Nephron progenitor cell (in vitro differentiated cells): ENCODE results near the gene TMEM60.

ENCODE experiments used
- DNase-seq: peaks from one replicate; pipeline ENCODE4 v3.0.0; 2021
- H3K27ac Mint-ChIP-seq: 2 replicates; pipeline ENCODE4 v1.8.0; 2021; ENCODE audit warnings: mild to moderate bottlenecking, moderate library complexity, mixed read lengths
- H3K27me3 Mint-ChIP-seq: 2 replicates; pipeline ENCODE4 v1.8.0; 2021; ENCODE audit warnings: mild to moderate bottlenecking, low read depth, mixed read lengths; ENCODE audit not compliant: poor library complexity
- H3K36me3 Mint-ChIP-seq: 2 replicates; pipeline ENCODE4 v1.8.0; 2021; ENCODE audit warnings: low read depth, mixed read lengths
- H3K4me1 Mint-ChIP-seq: 2 replicates; pipeline ENCODE4 v1.8.0; 2021; ENCODE audit warnings: mixed read lengths
- H3K4me3 Mint-ChIP-seq: 2 replicates; pipeline ENCODE4 v1.8.0; 2021; ENCODE audit warnings: mild to moderate bottlenecking, moderate library complexity, mixed read lengths
- H3K9me3 Mint-ChIP-seq: 2 replicates; pipeline ENCODE4 v1.8.0; 2021; ENCODE audit warnings: mild to moderate bottlenecking, moderate library complexity, mixed read lengths
- TF ChIP-seq, protein P1 (sequence below): fragments of 200-600 bp; sonication (generic); IDR thresholded peaks from 2 replicates; pipeline ENCODE4 v1.5.0; 2021; ENCODE audit warnings: antibody characterized with exemption

Gene TMEM60

DNA sequence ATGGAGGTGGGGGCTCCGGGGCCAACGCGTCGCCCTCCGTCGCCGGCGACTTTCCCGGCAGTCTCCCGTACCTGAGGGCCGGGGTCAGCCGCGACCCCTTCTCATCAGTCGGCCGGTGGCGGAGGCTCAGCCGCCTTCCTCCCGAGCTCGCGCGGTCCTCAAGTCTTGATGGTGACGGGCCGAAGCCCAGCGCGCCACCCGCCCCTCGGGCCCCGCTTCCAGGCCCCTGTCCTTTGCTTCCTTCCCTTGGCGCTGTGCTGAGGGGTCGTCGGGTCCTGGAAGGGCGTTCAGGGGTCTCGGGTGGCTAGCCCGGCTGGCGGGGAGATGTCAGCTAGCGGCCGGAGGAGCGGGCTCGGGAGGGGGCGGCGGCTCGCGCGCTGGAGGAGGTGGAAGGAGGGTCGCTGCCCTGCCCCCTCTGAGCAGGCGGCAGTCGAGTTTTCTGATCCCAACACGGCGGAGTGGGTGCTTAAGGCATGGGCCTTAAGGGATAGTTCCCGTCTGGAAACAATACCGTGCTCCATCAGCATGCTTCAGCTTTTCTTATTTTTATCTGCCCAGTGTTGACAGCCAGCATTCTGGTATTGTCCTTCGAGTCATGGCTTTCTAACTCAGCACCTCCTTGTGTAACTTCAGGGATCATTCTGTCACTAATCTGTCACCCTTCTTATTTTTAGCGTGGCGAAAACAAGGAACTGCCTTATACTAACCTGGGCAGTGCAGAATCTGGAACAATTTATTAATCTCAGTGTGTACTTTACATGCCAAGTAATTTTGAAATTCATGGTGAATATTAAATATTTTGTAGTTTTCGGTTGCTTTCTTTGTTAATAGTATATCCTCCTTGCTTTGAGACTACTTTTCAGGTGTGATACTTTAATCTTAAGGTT, 1.1 kb upstream of the TMEM60 start:
- Mint-ChIP-seq H3K9me3 (peaks cover 4% of the 10 kb centered on the region), H3K4me1 (peaks cover 36% of the 10 kb centered on the region), H3K4me3 (peak overlapping the region; percentile 96), H3K27ac (peak overlapping the region; percentile 99), H3K27me3 (no peaks in the 10 kb centered on the region), H3K36me3 (peaks cover 19% of the 10 kb centered on the region)
- DNase-seq: peak; percentile 76
- TF ChIP-seq, protein P1, sequence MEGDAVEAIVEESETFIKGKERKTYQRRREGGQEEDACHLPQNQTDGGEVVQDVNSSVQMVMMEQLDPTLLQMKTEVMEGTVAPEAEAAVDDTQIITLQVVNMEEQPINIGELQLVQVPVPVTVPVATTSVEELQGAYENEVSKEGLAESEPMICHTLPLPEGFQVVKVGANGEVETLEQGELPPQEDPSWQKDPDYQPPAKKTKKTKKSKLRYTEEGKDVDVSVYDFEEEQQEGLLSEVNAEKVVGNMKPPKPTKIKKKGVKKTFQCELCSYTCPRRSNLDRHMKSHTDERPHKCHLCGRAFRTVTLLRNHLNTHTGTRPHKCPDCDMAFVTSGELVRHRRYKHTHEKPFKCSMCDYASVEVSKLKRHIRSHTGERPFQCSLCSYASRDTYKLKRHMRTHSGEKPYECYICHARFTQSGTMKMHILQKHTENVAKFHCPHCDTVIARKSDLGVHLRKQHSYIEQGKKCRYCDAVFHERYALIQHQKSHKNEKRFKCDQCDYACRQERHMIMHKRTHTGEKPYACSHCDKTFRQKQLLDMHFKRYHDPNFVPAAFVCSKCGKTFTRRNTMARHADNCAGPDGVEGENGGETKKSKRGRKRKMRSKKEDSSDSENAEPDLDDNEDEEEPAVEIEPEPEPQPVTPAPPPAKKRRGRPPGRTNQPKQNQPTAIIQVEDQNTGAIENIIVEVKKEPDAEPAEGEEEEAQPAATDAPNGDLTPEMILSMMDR: no peak

DNA sequence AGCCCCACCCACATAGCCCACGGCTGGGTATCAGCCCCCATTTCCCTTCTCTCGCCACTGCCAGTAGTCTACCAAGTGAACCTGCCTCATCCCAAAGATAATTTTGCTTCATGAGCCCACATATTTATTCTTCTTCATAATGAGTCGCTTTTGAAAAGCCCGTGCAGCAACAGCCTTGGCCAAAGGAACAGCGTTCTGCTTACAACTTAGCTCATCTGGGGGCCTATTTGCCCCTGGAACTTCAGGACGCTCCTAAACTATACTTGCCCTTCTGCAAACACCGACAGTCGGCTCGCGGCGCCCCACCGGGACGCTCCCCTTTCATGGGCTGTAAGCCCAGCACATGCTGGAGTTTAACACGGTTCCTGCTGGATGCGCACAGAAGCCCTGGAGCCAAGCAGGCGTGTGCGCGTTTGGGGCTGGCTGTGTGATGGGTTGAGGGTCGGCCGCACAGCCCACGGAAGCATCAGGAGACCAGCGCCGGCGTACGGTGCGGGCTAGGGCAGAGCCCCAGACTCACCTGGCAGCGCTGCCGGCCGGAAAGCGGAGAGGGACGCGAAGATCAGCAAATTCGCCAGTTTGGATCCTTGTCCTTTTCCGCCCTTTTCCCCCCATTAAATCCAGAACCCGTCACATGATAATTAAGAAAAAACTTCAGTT, 370 bp downstream of the TMEM60 start:
- TF ChIP-seq, protein P1: no peak
- peak; percentile 63 for DNase-seq
- Mint-ChIP-seq H3K9me3 (no peaks in the 10 kb centered on the region), H3K27ac (peak overlapping the region; percentile 97), H3K27me3 (no peaks in the 10 kb centered on the region), H3K4me1 (peaks cover 43% of the 10 kb centered on the region), H3K4me3 (peak overlapping the region; percentile 96), H3K36me3 (peaks cover 16% of the 10 kb centered on the region)

- Mint-ChIP-seq H3K27ac (no peak overlapping the region), H3K36me3 (peaks cover 16% of the 10 kb centered on the region), H3K9me3 (no peaks in the 10 kb centered on the region)
Observed at GRCh38 chr7:77796960-77797359, 1.3 kb downstream of the TMEM60 start.

DNA sequence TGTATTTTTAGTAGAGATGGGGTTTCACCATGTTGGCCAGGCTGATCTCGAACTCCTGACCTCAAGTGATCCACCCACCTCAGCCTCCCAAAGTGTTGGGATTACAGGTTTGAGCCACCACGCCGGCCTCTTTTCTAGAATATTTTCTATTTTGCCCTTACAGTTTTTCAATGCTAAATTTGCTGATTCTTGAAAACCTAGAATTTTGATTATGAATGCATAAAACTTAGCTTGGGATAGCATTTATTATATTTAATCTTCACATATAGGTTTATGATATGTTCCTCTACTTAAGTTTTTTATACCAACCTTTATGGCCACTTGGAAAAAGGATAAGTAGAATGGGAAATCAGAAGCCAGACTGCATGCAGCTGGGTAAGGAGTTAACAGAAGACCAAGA, 2.1 kb downstream of the TMEM60 start:
- Mint-ChIP-seq H3K36me3 (peaks cover 16% of the 10 kb centered on the region), H3K4me3 (peak overlapping the region; percentile 76), H3K27me3 (no peaks in the 10 kb centered on the region), H3K4me1 (peaks cover 43% of the 10 kb centered on the region), H3K27ac (no peak overlapping the region), H3K9me3 (no peaks in the 10 kb centered on the region)
- TF ChIP-seq, protein P1: no peak
- no peak for DNase-seq

More at GRCh38 chr7:77796960-77797359, 1.3 kb downstream of the TMEM60 start:
- Mint-ChIP-seq H3K4me3 (peak overlapping the region; percentile 96), H3K4me1 (peaks cover 43% of the 10 kb centered on the region), H3K27me3 (no peaks in the 10 kb centered on the region)
- TF ChIP-seq, protein P1: no peak
- DNase-seq: no peak

GRCh38 chr7:77794000-77794399, 4.2 kb downstream of the TMEM60 start:
- Mint-ChIP-seq H3K4me1 (peaks cover 32% of the 10 kb centered on the region), H3K36me3 (peaks cover 16% of the 10 kb centered on the region), H3K9me3 (no peaks in the 10 kb centered on the region), H3K27me3 (no peaks in the 10 kb centered on the region), H3K27ac (no peak overlapping the region), H3K4me3 (no peak overlapping the region)
- TF ChIP-seq, protein P1: no peak
- DNase-seq: no peak
